ENCODE measurements around the gene SLC10A7.

The SLC10A7 gene

GRCh38 chr4:146224326-146224966, 297.3 kb downstream of the SLC10A7 start:
- Histone ChIP-seq H2AFZ (ENCODE audit: low read length) (no peak overlapping the region), H3K27me3 (ENCODE audit: insufficient read depth, low read length) (no peaks in the 10 kb centered on the region), H3K9me3 (ENCODE audit: low read length) (no peaks in the 10 kb centered on the region), H3K9me2 (ENCODE audit: low read depth, low read length) (no peaks in the 10 kb centered on the region), H3K4me3 (ENCODE audit: low read depth, low read length, poor library complexity, severe bottlenecking) (no peak overlapping the region), H3K4me2 (ENCODE audit: low read length) (no peak overlapping the region), H4K20me1 (ENCODE audit: insufficient read depth, low read length) (no peaks in the 10 kb centered on the region), H3K36me3 (ENCODE audit: insufficient read depth, low read length) (no peaks in the 10 kb centered on the region), H3K9ac (ENCODE audit: low read length) (no peak overlapping the region), H3K79me2 (ENCODE audit: insufficient read depth, low read length) (no peaks in the 10 kb centered on the region), H3K4me1 (ENCODE audit: insufficient read depth, low read length, severe bottlenecking) (no peaks in the 10 kb centered on the region), H3F3A (ENCODE audit: insufficient read depth, low read length) (no peaks in the 10 kb centered on the region), H3K27ac (ENCODE audit: low read depth, low read length, poor library complexity, severe bottlenecking) (no peak overlapping the region)
- TF ChIP-seq EZH2 (IDR thresholded peaks at IDR 0.05; ENCODE audit: borderline replicate concordance, low read length) (no peak), CTCF (IDR thresholded peaks at IDR 0.05; ENCODE audit: low read length) (no peak)

- no peaks in the 10 kb centered on the region for H3K4me1 ChIP-seq (ENCODE audit: insufficient read depth, low read length, severe bottlenecking)
- H3K4me3 ChIP-seq (ENCODE audit: low read depth, low read length, poor library complexity, severe bottlenecking): no peak overlapping the region
- H3K36me3 ChIP-seq (ENCODE audit: insufficient read depth, low read length): no peaks in the 10 kb centered on the region
- no peaks in the 10 kb centered on the region for H3K27me3 ChIP-seq (ENCODE audit: insufficient read depth, low read length)
- H3K4me2 ChIP-seq (ENCODE audit: low read length): no peak overlapping the region
- H3K9ac ChIP-seq (ENCODE audit: low read length): no peak overlapping the region
- TF ChIP-seq CTCF (IDR thresholded peaks at IDR 0.05; ENCODE audit: low read length): no peak
- H3K79me2 ChIP-seq (ENCODE audit: insufficient read depth, low read length): no peaks in the 10 kb centered on the region
- no peak overlapping the region for H3K27ac ChIP-seq (ENCODE audit: low read depth, low read length, poor library complexity, severe bottlenecking)
- H3F3A ChIP-seq (ENCODE audit: insufficient read depth, low read length): no peaks in the 10 kb centered on the region
- no peak overlapping the region for H2AFZ ChIP-seq (ENCODE audit: low read length)
- H3K9me3 ChIP-seq (ENCODE audit: low read length): no peaks in the 10 kb centered on the region
- H3K9me2 ChIP-seq (ENCODE audit: low read depth, low read length): no peaks in the 10 kb centered on the region
- H4K20me1 ChIP-seq (ENCODE audit: insufficient read depth, low read length): no peaks in the 10 kb centered on the region
Measured at GRCh38 chr4:146222313-146222712, 299.4 kb downstream of the SLC10A7 start.

- no peaks in the 10 kb centered on the region for H3K79me2 ChIP-seq (ENCODE audit: insufficient read depth, low read length)
- H2AFZ ChIP-seq (ENCODE audit: low read length): no peak within 1 kb of the TSS
- H3K4me1 ChIP-seq (ENCODE audit: insufficient read depth, low read length, severe bottlenecking): no peaks in the 10 kb centered on the region
- no peaks in the 10 kb centered on the region for H3K36me3 ChIP-seq (ENCODE audit: insufficient read depth, low read length)
- H3K4me3 ChIP-seq (ENCODE audit: low read depth, low read length, poor library complexity, severe bottlenecking): no peak within 1 kb of the TSS
- TF ChIP-seq CTCF (IDR thresholded peaks at IDR 0.05; ENCODE audit: low read length): no peak
- no peaks in the 10 kb centered on the region for H3K27me3 ChIP-seq (ENCODE audit: insufficient read depth, low read length)
- no peaks in the 10 kb centered on the region for H3F3A ChIP-seq (ENCODE audit: insufficient read depth, low read length)
- H3K27ac ChIP-seq (ENCODE audit: low read depth, low read length, poor library complexity, severe bottlenecking): no peak within 1 kb of the TSS
- H3K9ac ChIP-seq (ENCODE audit: low read length): no peak within 1 kb of the TSS
- no peak within 1 kb of the TSS for H3K4me2 ChIP-seq (ENCODE audit: low read length)
- H4K20me1 ChIP-seq (ENCODE audit: insufficient read depth, low read length): no peaks in the 10 kb centered on the region
- no peaks in the 10 kb centered on the region for H3K9me2 ChIP-seq (ENCODE audit: low read depth, low read length)
- H3K9me3 ChIP-seq (ENCODE audit: low read length): no peaks in the 10 kb centered on the region
Measured at GRCh38 chr4:146214238-146214637, 307.5 kb downstream of the SLC10A7 start, which contains the start of gene REELD1. Gene REELD1, plus strand, starts transcription at chr4:146214538. Its CDS starts 2,415 bp downstream, at chr4:146216953.

Measured in OCI-LY1 (cell line).